ENCODE results near the gene ELOB.

- no peak for TF ChIP-seq CTCF (IDR thresholded peaks at IDR 0.05; ENCODE audit: low read length)
- no peak for TF ChIP-seq EZH2 (IDR thresholded peaks at IDR 0.05; ENCODE audit: borderline replicate concordance, low read length)
Observed at GRCh38 chr16:2791174-2791573, 14.1 kb upstream of the ELOB start.
